Esophagus muscularis mucosa (tissue), 4 donors: ENCODE measurements around the gene AFF3.

Experiments used
- EP300 ChIP-seq: sonication (generic); formaldehyde crosslinking; IDR thresholded peaks from one replicate; pipeline ENCODE4 v1.6.1; 2017; ENCODE audit warnings: antibody characterized with exemption
- POLR2AphosphoS5 ChIP-seq, 2 donors: sonication (generic); formaldehyde crosslinking; IDR thresholded peaks; one replicate each; pipeline ENCODE4 v1.6.1; 2017; ENCODE audit warnings: antibody characterized with exemption in 2 of 2
- TF ChIP-seq, protein P1 (sequence below), 3 experiments: fragments of 200-600 bp in 2 of 3; fragments of 450-650 bp in 1 of 3; sonication (generic) in 2 of 3; IDR thresholded peaks; one replicate each; pipeline ENCODE4 v1.5.1; 2017 to 2019; ENCODE audit warnings: antibody characterized with exemption in 3 of 3, mild to moderate bottlenecking in 2 of 3, moderate library complexity in 1 of 3

DNA sequence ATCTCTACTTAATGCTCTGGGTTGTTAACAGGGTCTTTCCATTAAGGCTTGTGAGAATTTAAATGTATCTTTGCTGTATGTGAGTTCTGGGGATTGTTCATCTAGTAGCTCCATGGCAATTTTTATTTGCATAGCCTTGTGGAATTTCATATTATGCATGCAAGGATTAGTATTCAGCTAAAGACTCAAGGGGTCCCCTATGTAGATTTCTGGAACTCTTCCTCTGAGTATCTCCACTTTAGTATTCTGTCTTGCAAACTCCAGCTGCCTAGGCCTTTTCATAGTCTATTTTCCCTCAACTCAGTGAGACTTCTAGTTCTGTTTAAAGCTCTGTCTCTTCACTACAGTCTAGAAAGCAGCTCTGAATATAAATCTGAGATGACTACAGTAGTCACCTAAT lies 348.0 kb downstream of the AFF3 start:
- TF ChIP-seq, protein P1, sequence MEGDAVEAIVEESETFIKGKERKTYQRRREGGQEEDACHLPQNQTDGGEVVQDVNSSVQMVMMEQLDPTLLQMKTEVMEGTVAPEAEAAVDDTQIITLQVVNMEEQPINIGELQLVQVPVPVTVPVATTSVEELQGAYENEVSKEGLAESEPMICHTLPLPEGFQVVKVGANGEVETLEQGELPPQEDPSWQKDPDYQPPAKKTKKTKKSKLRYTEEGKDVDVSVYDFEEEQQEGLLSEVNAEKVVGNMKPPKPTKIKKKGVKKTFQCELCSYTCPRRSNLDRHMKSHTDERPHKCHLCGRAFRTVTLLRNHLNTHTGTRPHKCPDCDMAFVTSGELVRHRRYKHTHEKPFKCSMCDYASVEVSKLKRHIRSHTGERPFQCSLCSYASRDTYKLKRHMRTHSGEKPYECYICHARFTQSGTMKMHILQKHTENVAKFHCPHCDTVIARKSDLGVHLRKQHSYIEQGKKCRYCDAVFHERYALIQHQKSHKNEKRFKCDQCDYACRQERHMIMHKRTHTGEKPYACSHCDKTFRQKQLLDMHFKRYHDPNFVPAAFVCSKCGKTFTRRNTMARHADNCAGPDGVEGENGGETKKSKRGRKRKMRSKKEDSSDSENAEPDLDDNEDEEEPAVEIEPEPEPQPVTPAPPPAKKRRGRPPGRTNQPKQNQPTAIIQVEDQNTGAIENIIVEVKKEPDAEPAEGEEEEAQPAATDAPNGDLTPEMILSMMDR (IDR thresholded peaks at IDR 0.05) = no peak
- TF ChIP-seq POLR2AphosphoS5 (IDR thresholded peaks at IDR 0.05) (no peak), EP300 (no peak)
